CD4-positive, alpha-beta T cell (primary cell): ENCODE measurements around the gene GUK1. TPM values are rescaled to one million over a fixed set of nuclear protein-coding genes. Genes with fewer than 3 reads are reported as not detected.

Experiments
- ATAC-seq: fragments of 200-7000 bp; cut with Tn5 transposase; one replicate; pipeline ENCODE4 v1.10.0; 2022; ENCODE audit warnings: mild to moderate bottlenecking; ENCODE audit not compliant: poor library complexity
- CTCF ChIA-PET: fragments of 350-600 bp; sonication (Branson Sonifier 250); formaldehyde crosslinking; loops from one replicate; lab custom pipeline; 2021; ENCODE audit warnings: antibody characterized with exemption, inconsistent platforms; lab: Charles Lee
- POLR2A ChIA-PET: fragments of 350-600 bp; sonication (Branson Sonifier 250); formaldehyde crosslinking; loops from one replicate; lab custom pipeline; 2021; ENCODE audit warnings: antibody characterized with exemption, inconsistent platforms; lab: Charles Lee
- DNase-seq, 14 experiments: peaks; one replicate each; pipeline ENCODE4 v3.0.0-alpha.2; 2013 to 2020; ENCODE audit warnings: mixed read lengths in 2 of 14
- H3K27ac ChIP-seq, 2 donors: one replicate each; pipeline versions ENCODE4 v1.5.1 to v1.7.0; 2013; ENCODE audit warnings: low read length in 2 of 2, low read depth in 1 of 2, mild to moderate bottlenecking in 1 of 2
- H3K27me3 ChIP-seq, 2 experiments: 1 replicate in 1 of 2; 2 replicates in 1 of 2; pipeline versions ENCODE4 v1.6.1 to v1.7.0; 2013; ENCODE audit warnings: low read length in 2 of 2, control low read depth in 1 of 2, mild to moderate bottlenecking in 1 of 2, moderate library complexity in 1 of 2; ENCODE audit not compliant: insufficient read depth in 2 of 2, control insufficient read depth in 1 of 2
- H3K36me3 ChIP-seq: one replicate; pipeline ENCODE4 v1.6.1; 2013; ENCODE audit warnings: low read length, control low read depth; ENCODE audit not compliant: insufficient read depth
- H3K4me1 ChIP-seq: one replicate; pipeline ENCODE4 v1.6.1; 2013; ENCODE audit warnings: low read length, control low read depth; ENCODE audit not compliant: insufficient read depth
- H3K4me3 ChIP-seq: one replicate; pipeline ENCODE4 v1.5.1; 2013; ENCODE audit warnings: mild to moderate bottlenecking, low read length, moderate library complexity
- H3K9me3 ChIP-seq, 2 experiments: 1 replicate in 1 of 2; 2 replicates in 1 of 2; pipeline versions ENCODE4 v1.6.1 to v1.7.0; 2013; ENCODE audit warnings: low read length in 2 of 2, mild to moderate bottlenecking in 2 of 2, control low read depth in 1 of 2, moderate library complexity in 1 of 2; ENCODE audit not compliant: control insufficient read depth in 1 of 2, insufficient read depth in 1 of 2
- H3K27ac Mint-ChIP-seq: one replicate; pipeline ENCODE4 v1.8.0; 2020; ENCODE audit warnings: mixed read lengths
- H3K27me3 Mint-ChIP-seq: one replicate; pipeline ENCODE4 v1.8.0; 2021; ENCODE audit warnings: mixed read lengths
- H3K36me3 Mint-ChIP-seq: one replicate; pipeline ENCODE4 v1.8.0; 2021; ENCODE audit warnings: low read depth, mixed read lengths
- H3K4me1 Mint-ChIP-seq: one replicate; pipeline ENCODE4 v1.8.0; 2021; ENCODE audit warnings: low read depth, mixed read lengths
- H3K4me3 Mint-ChIP-seq: one replicate; pipeline ENCODE4 v1.8.0; 2020; ENCODE audit warnings: mild to moderate bottlenecking, mixed read lengths
- H3K9me3 Mint-ChIP-seq: one replicate; pipeline ENCODE4 v1.8.0; 2020; ENCODE audit warnings: mixed read lengths
- CTCF ChIP-seq: fragments of 200-600 bp; IDR thresholded peaks from one replicate; pipeline ENCODE4 v1.8.0; 2022; ENCODE audit warnings: antibody characterized with exemption, mild to moderate bottlenecking
- intact Hi-C, 2 experiments: fragments of 100-400 bp; cut with DNase I in 1 of 2; cut with micrococcal nuclease in 1 of 2; formaldehyde crosslinking; loops; one replicate each; pipeline versions ENCODE4 v1.15.1 to v1.9.0; 2023 to 2025; cut with DNase I, micrococcal nuclease
- total RNA-seq, 174 experiments: library from RNA in 2 of 174; stranded (reverse) in 2 of 174; gene quantifications; one replicate each; pipeline ENCODE4 v1.2.3 and lab custom pipeline; 2021 to 2026

Gene GUK1
- total RNA-seq, 2 experiments from 2014 or later, result 373 to 378 TPM

GRCh38 chr1:228151180-228151925, 11.3 kb downstream of the GUK1 start:
- ATAC-seq, result no peak

GRCh38 chr1:228152097-228152917, 12.2 kb downstream of the GUK1 start:
- Mint-ChIP-seq H3K27ac (peak overlapping the region; percentile 65), H3K4me3 (no peak overlapping the region), H3K4me1 (peaks cover 12% of the 10 kb centered on the region), H3K9me3 (no peaks in the 10 kb centered on the region), H3K36me3 (no peaks in the 10 kb centered on the region), H3K27me3 (no peaks in the 10 kb centered on the region)
- intact Hi-C loops, result no loop called here
- H3K4me1 ChIP-seq, result peaks cover 14% of the 10 kb centered on the region
- ChIA-PET CTCF (interaction anchor here (1.1 kb wide), 1 partner anchor 14 kb away, joined by 3 read pairs; no protein-coding TSS in a partner anchor), POLR2A (interaction anchor here (0.7 to 1.8 kb wide), 5 partner anchors 9 to 13 kb away, joined by 3 to 7 read pairs (median 4); partner anchors contain the start of genes GUK1 and IBA57)
- no peaks in the 10 kb centered on the region for H3K9me3 ChIP-seq
- no peak overlapping the region for H3K27ac ChIP-seq
- ATAC-seq (no peak), DNase-seq (peak in 1 of 14 experiments; percentile 1)
- TF ChIP-seq CTCF, result no peak
- no peaks in the 10 kb centered on the region for H3K27me3 ChIP-seq
- peaks cover 17% of the 10 kb centered on the region for H3K36me3 ChIP-seq
- no peak overlapping the region for H3K4me3 ChIP-seq

More at GRCh38 chr1:228151180-228151925, 11.3 kb downstream of the GUK1 start:
- Mint-ChIP-seq H3K4me1 (peaks cover 12% of the 10 kb centered on the region), H3K27me3 (no peaks in the 10 kb centered on the region), H3K36me3 (peaks cover 7% of the 10 kb centered on the region), H3K4me3 (no peak overlapping the region), H3K9me3 (no peaks in the 10 kb centered on the region), H3K27ac (peak overlapping the region; percentile 65)
- Histone ChIP-seq H3K27me3 (no peaks in the 10 kb centered on the region), H3K27ac (no peak overlapping the region), H3K4me3 (no peak overlapping the region), H3K9me3 (no peaks in the 10 kb centered on the region), H3K36me3 (peaks cover 27% of the 10 kb centered on the region), H3K4me1 (peaks cover 8% of the 10 kb centered on the region)
- DNase-seq, result no peak
- ChIA-PET POLR2A (interaction anchor here (1.1 to 1.6 kb wide), 3 partner anchors 8 to 11 kb away, joined by 3 to 7 read pairs (median 4); partner anchors contain the start of gene GUK1), CTCF (interaction anchor here (1.1 kb wide), 1 partner anchor 15 kb away, joined by 3 read pairs; no protein-coding TSS in a partner anchor)
- intact Hi-C loops, result no loop called here
- TF ChIP-seq CTCF, result no peak

- H3K4me3 Mint-ChIP-seq, result no peak overlapping the region
- POLR2A ChIA-PET, result interaction anchor here (0.7 to 1.8 kb wide), 3 partner anchors 9 to 12 kb away, joined by 3 to 5 read pairs (median 4); partner anchors contain the start of gene IBA57
- Histone ChIP-seq H3K27me3 (no peaks in the 10 kb centered on the region), H3K4me1 (peaks cover 15% of the 10 kb centered on the region), H3K9me3 (no peaks in the 10 kb centered on the region), H3K27ac (no peak overlapping the region), H3K36me3 (peaks cover 11% of the 10 kb centered on the region), H3K4me3 (no peak overlapping the region)
- ATAC-seq (no peak), DNase-seq (peak in 1 of 14 experiments; percentile 1)
- H3K27me3 Mint-ChIP-seq, result no peaks in the 10 kb centered on the region
- H3K36me3 Mint-ChIP-seq, result no peaks in the 10 kb centered on the region
- CTCF ChIA-PET, result interaction anchor here (1.0 kb wide), 1 partner anchor 53 kb away, joined by 3 read pairs; no protein-coding TSS in a partner anchor
- no peak overlapping the region for H3K27ac Mint-ChIP-seq
- TF ChIP-seq CTCF, result no peak
- H3K9me3 Mint-ChIP-seq, result no peaks in the 10 kb centered on the region
- intact Hi-C loops, result no loop called here
- H3K4me1 Mint-ChIP-seq, result peaks cover 12% of the 10 kb centered on the region
These were observed 12.8 kb downstream of the GUK1 start for GRCh38 chr1:228152918-228153258.
